ENCODE results near the gene NAP1L4.

Gene NAP1L4

GRCh38 chr11:2961080-2961479, 31.0 kb downstream of the NAP1L4 start:
- Histone ChIP-seq H3K9me3 (ENCODE audit: control insufficient read depth, insufficient read depth, low read length) (no peaks in the 10 kb centered on the region), H3K4me1 (ENCODE audit: control insufficient read depth, insufficient read depth, low read length) (peaks cover 1% of the 10 kb centered on the region), H3K27me3 (ENCODE audit: control insufficient read depth, insufficient read depth, low read length) (no peaks in the 10 kb centered on the region), H3K4me3 (ENCODE audit: low read length) (no peak overlapping the region), H3K27ac (ENCODE audit: low read length) (no peak overlapping the region), H3K36me3 (ENCODE audit: control insufficient read depth, insufficient read depth, low read length) (peaks cover 28% of the 10 kb centered on the region; the same call in 1 of the 2 replicates)
- no CpG with 5 or more reads among the region's 5 CpGs for WGBS (ENCODE audit: insufficient coverage, insufficient read length)
- DNase-seq (ENCODE audit: low read depth, low spot score): no peak

GRCh38 chr11:2960139-2960538, 32.0 kb downstream of the NAP1L4 start:
- no peak overlapping the region for H3K27ac ChIP-seq (ENCODE audit: low read length)
- H3K36me3 ChIP-seq (ENCODE audit: control insufficient read depth, insufficient read depth, low read length): peaks cover 28% of the 10 kb centered on the region; the same call in 1 of the 2 replicates
- H3K4me3 ChIP-seq (ENCODE audit: low read length): no peak overlapping the region
- DNase-seq (ENCODE audit: low read depth, low spot score): no peak
- WGBS (ENCODE audit: insufficient coverage, insufficient read length): no CpG with 5 or more reads among the region's 7 CpGs
- peaks cover 1% of the 10 kb centered on the region for H3K4me1 ChIP-seq (ENCODE audit: control insufficient read depth, insufficient read depth, low read length)
- no peaks in the 10 kb centered on the region for H3K9me3 ChIP-seq (ENCODE audit: control insufficient read depth, insufficient read depth, low read length)
- no peaks in the 10 kb centered on the region for H3K27me3 ChIP-seq (ENCODE audit: control insufficient read depth, insufficient read depth, low read length)

GRCh38 chr11:2958251-2958650, 33.9 kb downstream of the NAP1L4 start:
- no peaks in the 10 kb centered on the region for H3K9me3 ChIP-seq (ENCODE audit: control insufficient read depth, insufficient read depth, low read length)
- no peak overlapping the region for H3K4me3 ChIP-seq (ENCODE audit: low read length)
- no peaks in the 10 kb centered on the region for H3K27me3 ChIP-seq (ENCODE audit: control insufficient read depth, insufficient read depth, low read length)
- H3K4me1 ChIP-seq (ENCODE audit: control insufficient read depth, insufficient read depth, low read length): peaks cover 1% of the 10 kb centered on the region
- H3K36me3 ChIP-seq (ENCODE audit: control insufficient read depth, insufficient read depth, low read length): peaks cover 23% of the 10 kb centered on the region; the same call in 1 of the 2 replicates
- no peak overlapping the region for H3K27ac ChIP-seq (ENCODE audit: low read length)
- no peak for DNase-seq (ENCODE audit: low read depth, low spot score)
- WGBS (ENCODE audit: insufficient coverage, insufficient read length): no CpG with 5 or more reads among the region's 3 CpGs

GRCh38 chr11:2955906-2956476, 36.1 kb downstream of the NAP1L4 start:
- no peak for DNase-seq (ENCODE audit: low read depth, low spot score)
- peaks cover 29% of the 10 kb centered on the region for H3K36me3 ChIP-seq (ENCODE audit: control insufficient read depth, insufficient read depth, low read length)
- no peak overlapping the region for H3K27ac ChIP-seq (ENCODE audit: low read length)
- no peaks in the 10 kb centered on the region; the same call in none of the 2 replicates for H3K4me1 ChIP-seq (ENCODE audit: control insufficient read depth, insufficient read depth, low read length)
- no peaks in the 10 kb centered on the region for H3K27me3 ChIP-seq (ENCODE audit: control insufficient read depth, insufficient read depth, low read length)
- WGBS (ENCODE audit: insufficient coverage, insufficient read length): no CpG with 5 or more reads among the region's 6 CpGs
- no peaks in the 10 kb centered on the region for H3K9me3 ChIP-seq (ENCODE audit: control insufficient read depth, insufficient read depth, low read length)
- H3K4me3 ChIP-seq (ENCODE audit: low read length): no peak overlapping the region

GRCh38 chr11:2954263-2954662, 37.9 kb downstream of the NAP1L4 start:
- Histone ChIP-seq H3K27me3 (ENCODE audit: control insufficient read depth, insufficient read depth, low read length) (no peaks in the 10 kb centered on the region), H3K9me3 (ENCODE audit: control insufficient read depth, insufficient read depth, low read length) (no peaks in the 10 kb centered on the region), H3K36me3 (ENCODE audit: control insufficient read depth, insufficient read depth, low read length) (peaks cover 34% of the 10 kb centered on the region), H3K4me3 (ENCODE audit: low read length) (no peak overlapping the region), H3K4me1 (ENCODE audit: control insufficient read depth, insufficient read depth, low read length) (no peaks in the 10 kb centered on the region; the same call in 1 of the 2 replicates), H3K27ac (ENCODE audit: low read length) (no peak overlapping the region)
- DNase-seq (ENCODE audit: low read depth, low spot score): no peak
- no CpG with 5 or more reads among the region's 6 CpGs for WGBS (ENCODE audit: insufficient coverage, insufficient read length)

- H3K36me3 ChIP-seq (ENCODE audit: control insufficient read depth, insufficient read depth, low read length): peaks cover 34% of the 10 kb centered on the region
- H3K27ac ChIP-seq (ENCODE audit: low read length): no peak overlapping the region
- no peak overlapping the region for H3K4me3 ChIP-seq (ENCODE audit: low read length)
- WGBS (ENCODE audit: insufficient coverage, insufficient read length): no CpG with 5 or more reads among the region's 6 CpGs
- H3K4me1 ChIP-seq (ENCODE audit: control insufficient read depth, insufficient read depth, low read length): no peaks in the 10 kb centered on the region; the same call in 1 of the 2 replicates
- no peaks in the 10 kb centered on the region for H3K9me3 ChIP-seq (ENCODE audit: control insufficient read depth, insufficient read depth, low read length)
- H3K27me3 ChIP-seq (ENCODE audit: control insufficient read depth, insufficient read depth, low read length): no peaks in the 10 kb centered on the region
- DNase-seq (ENCODE audit: low read depth, low spot score): no peak
Measured at GRCh38 chr11:2952290-2952689, 39.8 kb downstream of the NAP1L4 start.

- H3K4me3 ChIP-seq (ENCODE audit: low read length): no peak overlapping the region
- no peaks in the 10 kb centered on the region for H3K27me3 ChIP-seq (ENCODE audit: control insufficient read depth, insufficient read depth, low read length)
- peaks cover 35% of the 10 kb centered on the region for H3K36me3 ChIP-seq (ENCODE audit: control insufficient read depth, insufficient read depth, low read length)
- H3K9me3 ChIP-seq (ENCODE audit: control insufficient read depth, insufficient read depth, low read length): no peaks in the 10 kb centered on the region
- WGBS (ENCODE audit: insufficient coverage, insufficient read length): no CpG with 5 or more reads among the region's 9 CpGs
- no peak overlapping the region for H3K27ac ChIP-seq (ENCODE audit: low read length)
- no peak for DNase-seq (ENCODE audit: low read depth, low spot score)
- H3K4me1 ChIP-seq (ENCODE audit: control insufficient read depth, insufficient read depth, low read length): no peaks in the 10 kb centered on the region; the same call in 1 of the 2 replicates
Measured at GRCh38 chr11:2951231-2952110, 40.7 kb downstream of the NAP1L4 start.

- peaks cover 33% of the 10 kb centered on the region for H3K36me3 ChIP-seq (ENCODE audit: control insufficient read depth, insufficient read depth, low read length)
- WGBS (ENCODE audit: insufficient coverage, insufficient read length): no CpG with 5 or more reads among the region's 1 CpG
Measured at GRCh38 chr11:2950825-2951224, 41.3 kb downstream of the NAP1L4 start.

GRCh38 chr11:2949920-2950319, 42.2 kb downstream of the NAP1L4 start:
- no peaks in the 10 kb centered on the region for H3K9me3 ChIP-seq (ENCODE audit: control insufficient read depth, insufficient read depth, low read length)
- no peaks in the 10 kb centered on the region for H3K27me3 ChIP-seq (ENCODE audit: control insufficient read depth, insufficient read depth, low read length)
- no peak overlapping the region for H3K27ac ChIP-seq (ENCODE audit: low read length)
- peaks cover 33% of the 10 kb centered on the region for H3K36me3 ChIP-seq (ENCODE audit: control insufficient read depth, insufficient read depth, low read length)
- WGBS (ENCODE audit: insufficient coverage, insufficient read length): no CpG with 5 or more reads among the region's 11 CpGs
- H3K4me1 ChIP-seq (ENCODE audit: control insufficient read depth, insufficient read depth, low read length): peaks cover 4% of the 10 kb centered on the region
- H3K4me3 ChIP-seq (ENCODE audit: low read length): no peak overlapping the region
- no peak for DNase-seq (ENCODE audit: low read depth, low spot score)

More at GRCh38 chr11:2950825-2951224, 41.3 kb downstream of the NAP1L4 start:
- Histone ChIP-seq H3K4me1 (ENCODE audit: control insufficient read depth, insufficient read depth, low read length) (peaks cover 2% of the 10 kb centered on the region), H3K27ac (ENCODE audit: low read length) (no peak overlapping the region), H3K9me3 (ENCODE audit: control insufficient read depth, insufficient read depth, low read length) (no peaks in the 10 kb centered on the region), H3K4me3 (ENCODE audit: low read length) (no peak overlapping the region), H3K27me3 (ENCODE audit: control insufficient read depth, insufficient read depth, low read length) (no peaks in the 10 kb centered on the region)
- DNase-seq (ENCODE audit: low read depth, low spot score): no peak

GRCh38 chr11:2947744-2948143, 44.4 kb downstream of the NAP1L4 start:
- Histone ChIP-seq H3K9me3 (ENCODE audit: control insufficient read depth, insufficient read depth, low read length) (no peaks in the 10 kb centered on the region), H3K4me3 (ENCODE audit: low read length) (no peak overlapping the region), H3K27ac (ENCODE audit: low read length) (no peak overlapping the region), H3K36me3 (ENCODE audit: control insufficient read depth, insufficient read depth, low read length) (peaks cover 39% of the 10 kb centered on the region), H3K27me3 (ENCODE audit: control insufficient read depth, insufficient read depth, low read length) (no peaks in the 10 kb centered on the region), H3K4me1 (ENCODE audit: control insufficient read depth, insufficient read depth, low read length) (peaks cover 5% of the 10 kb centered on the region)
- no peak for DNase-seq (ENCODE audit: low read depth, low spot score)
- WGBS (ENCODE audit: insufficient coverage, insufficient read length): no CpG with 5 or more reads among the region's 11 CpGs
